Suprapubic skin (tissue), 4 donors: Measurements from ENCODE around the gene ADAMTS15.

Source experiments
- CTCF ChIP-seq, 2 donors: fragments of 200-600 bp in 1 of 2; fragments of 450-650 bp in 1 of 2; sonication (generic) in 1 of 2; IDR thresholded peaks; one replicate each; pipeline ENCODE4 v1.5.1; 2016 to 2019; ENCODE audit warnings: antibody characterized with exemption in 2 of 2, mild to moderate bottlenecking in 1 of 2, moderate library complexity in 1 of 2
- EP300 ChIP-seq: sonication (generic); formaldehyde crosslinking; IDR thresholded peaks from one replicate; pipeline ENCODE4 v1.6.1; 2017; ENCODE audit warnings: antibody characterized with exemption
- POLR2A ChIP-seq, 2 donors: fragments of 450-650 bp; IDR thresholded peaks; one replicate each; pipeline ENCODE4 v1.6.1; 2017; ENCODE audit warnings: antibody characterized with exemption in 2 of 2, mild to moderate bottlenecking in 2 of 2, moderate library complexity in 2 of 2
- POLR2AphosphoS5 ChIP-seq, 3 donors: sonication (generic); formaldehyde crosslinking; IDR thresholded peaks; one replicate each; pipeline ENCODE4 v1.6.1; 2017; ENCODE audit warnings: antibody characterized with exemption in 3 of 3

DNA sequence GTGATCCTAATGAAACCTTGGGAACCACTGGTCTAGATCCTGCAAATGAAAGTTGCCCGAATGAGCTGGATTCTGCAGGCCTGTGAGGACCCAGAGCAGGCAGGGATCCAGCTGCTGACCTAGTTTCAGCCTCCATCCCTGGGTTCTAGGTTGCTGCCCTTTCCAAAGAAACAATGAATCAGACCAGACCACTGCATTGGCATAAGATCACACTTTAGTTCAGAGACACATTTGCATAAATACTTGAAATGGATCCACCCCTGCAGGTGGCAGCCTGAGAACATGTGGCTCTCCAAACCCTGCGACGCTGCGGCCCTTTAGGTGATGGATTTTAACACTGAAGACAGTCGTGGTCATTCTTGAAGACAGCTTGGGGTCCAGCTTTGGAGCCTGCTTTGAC lies 43.7 kb upstream of the ADAMTS15 start:
- TF ChIP-seq CTCF (IDR thresholded peaks at IDR 0.05) = no peak
- TF ChIP-seq POLR2A (IDR thresholded peaks at IDR 0.05) = no peak
- no peak for TF ChIP-seq POLR2AphosphoS5 (IDR thresholded peaks at IDR 0.05)
- TF ChIP-seq EP300 = no peak
